Esophagus muscularis mucosa (tissue), 3 donors: Measurements from ENCODE around the gene SECISBP2.

Experiments used
- CTCF ChIP-seq, 3 experiments: fragments of 200-600 bp in 2 of 3; fragments of 450-650 bp in 1 of 3; sonication (generic) in 2 of 3; IDR thresholded peaks; one replicate each; pipeline ENCODE4 v1.5.1; 2017 to 2019; ENCODE audit warnings: antibody characterized with exemption in 3 of 3, mild to moderate bottlenecking in 2 of 3, moderate library complexity in 1 of 3
- POLR2A ChIP-seq: fragments of 450-650 bp; IDR thresholded peaks from one replicate; pipeline ENCODE4 v1.6.1; 2017; ENCODE audit warnings: antibody characterized with exemption, moderate library complexity, mild to moderate bottlenecking, low read depth
- POLR2AphosphoS5 ChIP-seq, 2 donors: sonication (generic); formaldehyde crosslinking; IDR thresholded peaks; one replicate each; pipeline ENCODE4 v1.6.1; 2017; ENCODE audit warnings: antibody characterized with exemption in 2 of 2

GRCh38 chr9:89318123-89319014 is at the start of gene SECISBP2:
- peak; percentile 98 for TF ChIP-seq POLR2AphosphoS5 (IDR thresholded peaks at IDR 0.05)
- TF ChIP-seq CTCF (IDR thresholded peaks at IDR 0.05): peak; percentile 63 to 73 (median 72)
- peak; percentile 93 for TF ChIP-seq POLR2A
